ENCODE data around the gene DYNLT4. TPM values are rescaled to one million over a fixed set of nuclear protein-coding genes. Genes with fewer than 3 reads are reported as not detected.

The DYNLT4 gene, protein sequence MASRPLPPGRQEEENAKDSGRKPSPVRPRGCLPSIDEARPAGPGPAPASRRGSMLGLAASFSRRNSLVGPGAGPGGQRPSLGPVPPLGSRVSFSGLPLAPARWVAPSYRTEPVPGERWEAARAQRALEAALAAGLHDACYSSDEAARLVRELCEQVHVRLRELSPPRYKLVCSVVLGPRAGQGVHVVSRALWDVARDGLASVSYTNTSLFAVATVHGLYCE
- total RNA-seq (2012; rRNA removed) = not detected in 2 replicates

DNA sequence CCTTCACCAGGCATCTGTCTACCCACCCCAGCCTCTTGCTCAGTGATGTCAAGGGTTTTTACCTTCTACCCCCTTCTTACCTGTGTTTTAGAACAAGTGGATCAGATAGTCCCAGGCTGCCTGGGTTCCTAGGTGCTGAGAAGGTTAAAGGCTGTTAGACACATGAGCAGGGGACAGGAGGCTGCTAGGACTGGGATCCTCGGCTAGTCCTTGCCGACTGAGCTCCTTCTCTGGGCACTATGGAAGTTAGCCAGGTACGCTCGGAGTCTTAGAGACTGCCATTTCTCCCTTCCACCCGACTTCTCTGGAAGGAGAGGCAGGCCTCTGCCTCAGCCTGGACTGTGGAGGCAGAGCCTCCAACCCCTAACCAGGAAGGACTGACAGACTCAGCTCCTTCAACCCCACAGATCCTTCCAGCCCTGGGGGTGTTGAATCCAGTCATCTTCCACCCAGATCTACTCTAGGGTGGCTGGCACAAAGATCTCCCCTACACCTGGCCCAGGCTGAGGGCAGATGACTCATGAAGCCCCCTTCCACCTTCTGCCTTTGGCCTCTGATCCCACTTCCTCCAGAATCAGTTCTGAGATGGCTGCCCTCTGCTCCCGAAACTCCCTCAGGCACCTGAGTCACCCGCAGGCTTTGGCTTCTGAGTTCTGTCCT lies at the start of gene DYNLT4:
Gene DYNLT4 (minus strand): TSS at position 648 of the 660 bp plus-strand sequence. CDS start 683 bp downstream, outside the sequence.
- Histone ChIP-seq H3K4me2 (ENCODE audit: low read length) (peak within 1 kb of the TSS; percentile 82), H3K4me3 (ENCODE audit: low read length) (peak within 1 kb of the TSS; percentile 65), H3K27me3 (ENCODE audit: control insufficient read depth, insufficient read depth, low read length) (no peaks in the 10 kb centered on the region), H3K9me3 (replicated peaks; ENCODE audit: low read length) (no peaks in the 10 kb centered on the region), H3K9ac (ENCODE audit: low read depth, low read length) (peak within 1 kb of the TSS; percentile 97), H3K4me1 (ENCODE audit: control insufficient read depth, insufficient read depth, low read length) (peaks cover 87% of the 10 kb centered on the region), H3K36me3 (ENCODE audit: insufficient read depth, low read length) (peaks cover 51% of the 10 kb centered on the region)

DNA sequence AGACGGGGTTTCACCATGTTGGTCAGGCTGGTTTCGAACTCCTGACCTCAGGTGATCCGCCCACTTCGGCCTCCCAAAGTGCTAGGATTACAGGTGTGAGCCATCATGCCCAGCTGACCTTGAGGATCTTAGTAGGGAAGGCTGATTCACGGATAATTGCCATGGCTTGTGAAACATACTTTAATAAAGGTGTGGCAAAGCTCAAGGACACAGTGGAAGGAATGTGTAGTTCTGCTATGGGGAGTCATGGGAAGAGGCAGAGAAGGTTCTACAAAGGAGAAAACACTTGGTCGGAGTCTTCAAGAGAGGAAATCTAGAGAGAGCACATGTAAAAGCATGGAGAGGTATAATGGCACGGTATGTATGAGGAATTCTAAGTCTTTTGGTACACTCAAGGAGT lies 48.6 kb upstream of the DYNLT4 start:
- H3K27me3 ChIP-seq (ENCODE audit: control insufficient read depth, insufficient read depth, low read length) = no peaks in the 10 kb centered on the region
- H3K4me2 ChIP-seq (ENCODE audit: low read length) = no peak overlapping the region
- H3K36me3 ChIP-seq (ENCODE audit: insufficient read depth, low read length) = peaks cover 5% of the 10 kb centered on the region
- H3K4me1 ChIP-seq (ENCODE audit: control insufficient read depth, insufficient read depth, low read length) = no peaks in the 10 kb centered on the region
- no peaks in the 10 kb centered on the region for H3K9me3 ChIP-seq (replicated peaks; ENCODE audit: low read length)
- H3K4me3 ChIP-seq (ENCODE audit: low read length) = no peak overlapping the region
- H3K9ac ChIP-seq (ENCODE audit: low read depth, low read length) = no peak overlapping the region

DNA sequence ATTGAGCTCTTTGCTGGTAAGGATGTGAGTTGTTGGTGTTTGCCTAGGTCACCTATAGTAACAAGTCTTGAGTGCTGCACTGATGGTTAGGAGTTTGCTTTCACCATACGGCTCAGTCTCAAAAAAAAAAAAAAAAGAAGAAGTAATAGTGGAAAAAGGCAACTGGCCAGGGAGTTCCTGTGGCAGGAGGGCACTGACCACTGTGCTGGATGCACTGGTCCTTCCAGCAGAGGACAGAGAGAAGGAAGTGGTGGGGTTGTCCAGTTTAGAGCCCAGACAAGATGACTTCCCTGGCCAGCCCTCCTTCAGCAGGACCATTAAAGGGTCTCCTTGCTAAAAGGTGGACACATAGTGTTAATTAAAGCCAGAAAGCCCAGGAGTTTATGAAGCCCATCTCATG lies 47.8 kb upstream of the DYNLT4 start:
- Histone ChIP-seq H3K4me3 (ENCODE audit: low read length) (no peak overlapping the region), H3K4me2 (ENCODE audit: low read length) (no peak overlapping the region), H3K9ac (ENCODE audit: low read depth, low read length) (no peak overlapping the region), H3K9me3 (replicated peaks; ENCODE audit: low read length) (no peaks in the 10 kb centered on the region), H3K36me3 (ENCODE audit: insufficient read depth, low read length) (peaks cover 5% of the 10 kb centered on the region), H3K27me3 (ENCODE audit: control insufficient read depth, insufficient read depth, low read length) (no peaks in the 10 kb centered on the region), H3K4me1 (ENCODE audit: control insufficient read depth, insufficient read depth, low read length) (no peaks in the 10 kb centered on the region)

DNA sequence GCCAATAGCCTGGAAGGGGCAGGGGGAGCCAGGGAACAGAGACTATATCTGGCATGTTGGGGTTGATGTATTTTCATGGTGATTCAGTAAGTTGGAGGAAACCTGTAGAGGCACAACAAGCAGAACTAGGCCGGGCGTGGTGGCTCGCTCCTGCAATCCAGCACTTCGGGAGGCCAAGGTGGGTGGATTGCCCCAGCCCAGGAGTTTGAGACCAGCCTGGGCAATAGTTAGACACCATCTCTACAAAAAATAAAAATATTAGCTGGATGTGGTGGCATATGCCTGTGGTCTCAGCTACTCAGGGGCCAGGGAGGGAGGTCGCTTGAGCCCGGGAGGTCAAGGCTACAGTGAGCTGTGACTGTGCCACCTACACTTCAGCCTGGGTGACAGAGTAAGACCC lies 46.0 kb upstream of the DYNLT4 start:
- Histone ChIP-seq H3K27me3 (ENCODE audit: control insufficient read depth, insufficient read depth, low read length) (no peaks in the 10 kb centered on the region), H3K4me2 (ENCODE audit: low read length) (no peak overlapping the region), H3K36me3 (ENCODE audit: insufficient read depth, low read length) (peaks cover 5% of the 10 kb centered on the region), H3K9ac (ENCODE audit: low read depth, low read length) (no peak overlapping the region), H3K9me3 (replicated peaks; ENCODE audit: low read length) (no peaks in the 10 kb centered on the region), H3K4me3 (ENCODE audit: low read length) (no peak overlapping the region), H3K4me1 (ENCODE audit: control insufficient read depth, insufficient read depth, low read length) (no peaks in the 10 kb centered on the region)

DNA sequence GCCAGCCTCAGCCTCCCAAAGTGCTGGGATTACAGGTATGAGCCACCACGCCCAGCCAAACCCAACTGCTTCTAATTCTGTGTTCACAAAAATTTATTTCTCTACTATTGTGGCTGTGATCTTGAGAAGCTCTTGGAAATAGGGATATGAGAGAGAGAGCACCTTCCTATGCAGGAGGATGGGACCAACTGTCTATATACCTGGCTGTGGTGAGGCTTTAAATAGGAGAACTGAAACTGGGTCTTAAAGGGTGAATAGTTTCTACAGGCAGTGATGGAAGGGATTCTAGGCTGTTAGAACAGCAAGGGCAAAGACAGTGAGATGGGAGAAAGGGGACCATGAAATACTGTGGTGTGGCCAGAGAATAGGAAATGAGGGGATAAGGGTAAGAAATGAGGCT lies 44.2 kb upstream of the DYNLT4 start:
- Histone ChIP-seq H3K27me3 (ENCODE audit: control insufficient read depth, insufficient read depth, low read length) (no peaks in the 10 kb centered on the region), H3K4me2 (ENCODE audit: low read length) (no peak overlapping the region), H3K9ac (ENCODE audit: low read depth, low read length) (no peak overlapping the region), H3K4me3 (ENCODE audit: low read length) (no peak overlapping the region), H3K36me3 (ENCODE audit: insufficient read depth, low read length) (no peaks in the 10 kb centered on the region), H3K4me1 (ENCODE audit: control insufficient read depth, insufficient read depth, low read length) (no peaks in the 10 kb centered on the region), H3K9me3 (replicated peaks; ENCODE audit: low read length) (no peaks in the 10 kb centered on the region)

DNA sequence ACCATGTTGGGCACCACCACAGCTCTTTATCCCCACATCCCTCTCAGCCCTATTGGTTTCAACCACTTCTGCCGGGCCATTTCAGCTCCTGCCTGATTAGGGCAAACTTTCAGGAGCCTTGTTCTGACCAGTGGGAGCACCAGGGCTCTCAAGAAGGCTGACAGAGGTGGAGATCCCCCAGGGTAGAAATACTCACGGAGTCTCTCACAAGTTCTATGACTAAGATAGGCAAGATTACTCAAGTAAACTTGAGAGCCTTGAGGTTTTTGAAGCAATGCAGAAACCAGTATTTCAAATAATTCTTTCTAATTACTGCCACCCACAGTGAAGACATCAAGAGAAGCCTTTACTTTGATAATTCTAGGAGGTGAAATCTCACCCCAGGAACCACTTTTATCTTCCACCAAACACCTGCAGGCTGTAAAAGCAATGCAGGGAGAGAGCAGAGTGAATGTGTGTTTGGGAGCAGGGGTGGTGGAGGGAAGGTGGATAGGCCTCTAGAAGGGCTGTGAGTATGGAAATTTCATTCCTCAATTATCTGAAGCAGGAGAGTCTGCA lies 42.5 kb upstream of the DYNLT4 start:
- H3K9me3 ChIP-seq (replicated peaks; ENCODE audit: low read length) = no peaks in the 10 kb centered on the region
- H3K9ac ChIP-seq (ENCODE audit: low read depth, low read length) = no peak overlapping the region
- no peaks in the 10 kb centered on the region for H3K4me1 ChIP-seq (ENCODE audit: control insufficient read depth, insufficient read depth, low read length)
- H3K4me2 ChIP-seq (ENCODE audit: low read length) = no peak overlapping the region
- no peaks in the 10 kb centered on the region for H3K27me3 ChIP-seq (ENCODE audit: control insufficient read depth, insufficient read depth, low read length)
- no peak overlapping the region for H3K4me3 ChIP-seq (ENCODE audit: low read length)
- H3K36me3 ChIP-seq (ENCODE audit: insufficient read depth, low read length) = no peaks in the 10 kb centered on the region

DNA sequence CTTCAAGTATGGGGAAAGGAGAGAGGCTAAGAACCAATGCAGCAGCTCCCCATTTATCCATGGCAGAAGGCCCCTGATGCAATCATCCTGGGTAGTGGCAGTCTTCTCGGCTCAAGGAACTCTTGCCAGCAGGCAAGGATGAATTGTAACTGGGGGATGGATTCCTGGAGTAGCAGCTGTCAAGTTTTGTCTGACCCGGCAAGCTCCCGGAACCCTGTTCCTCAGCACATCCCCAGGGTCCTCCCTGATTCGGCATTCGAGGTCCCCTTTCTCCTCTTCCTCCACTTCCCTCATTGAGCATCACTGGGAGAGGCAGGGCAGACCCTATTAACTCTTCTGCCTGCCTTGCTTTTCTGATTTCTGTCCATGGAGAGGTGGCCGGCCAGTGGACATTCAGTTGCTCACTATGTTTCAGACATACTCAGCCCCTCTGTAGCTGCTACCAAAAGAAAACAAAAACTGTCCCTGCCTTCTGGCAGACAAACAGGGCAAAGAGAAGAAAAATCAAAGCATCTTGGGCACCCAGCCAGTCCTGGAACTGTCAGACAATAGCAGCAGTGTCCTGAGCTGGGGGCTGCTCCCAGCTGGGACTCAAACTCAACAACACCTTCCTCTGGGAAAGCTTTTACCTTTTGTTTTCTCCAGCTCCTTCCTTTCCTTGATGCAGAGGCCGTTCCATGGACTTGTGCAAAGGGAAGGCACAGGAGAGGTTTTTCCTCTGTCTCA lies 41.5 kb upstream of the DYNLT4 start:
- no peaks in the 10 kb centered on the region for H3K9me3 ChIP-seq (replicated peaks; ENCODE audit: low read length)
- H3K36me3 ChIP-seq (ENCODE audit: insufficient read depth, low read length) = no peaks in the 10 kb centered on the region
- H3K4me3 ChIP-seq (ENCODE audit: low read length) = no peak overlapping the region
- H3K9ac ChIP-seq (ENCODE audit: low read depth, low read length) = no peak overlapping the region
- H3K27me3 ChIP-seq (ENCODE audit: control insufficient read depth, insufficient read depth, low read length) = no peaks in the 10 kb centered on the region
- H3K4me1 ChIP-seq (ENCODE audit: control insufficient read depth, insufficient read depth, low read length) = no peaks in the 10 kb centered on the region
- no peak overlapping the region for H3K4me2 ChIP-seq (ENCODE audit: low read length)

DNA sequence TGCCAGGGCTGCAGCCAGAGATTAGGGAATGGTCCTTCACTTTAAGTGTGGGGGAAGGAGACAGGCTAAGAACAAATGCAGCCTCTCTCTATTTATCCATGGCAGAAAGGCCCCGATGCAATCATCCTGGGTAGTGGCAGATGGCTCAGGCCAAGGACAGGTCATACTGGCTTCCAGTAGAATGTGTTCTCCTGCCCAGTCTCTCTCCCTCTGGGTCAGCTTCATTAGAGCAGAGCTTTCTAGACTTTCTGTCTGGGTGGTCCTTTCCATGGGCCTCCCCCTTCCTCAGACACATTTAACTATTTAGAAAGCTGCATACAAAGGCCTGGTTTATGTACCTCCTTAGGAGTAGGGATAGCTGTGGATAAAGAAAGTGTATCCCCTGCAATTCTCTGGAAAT lies 40.7 kb upstream of the DYNLT4 start:
- no peaks in the 10 kb centered on the region for H3K9me3 ChIP-seq (replicated peaks; ENCODE audit: low read length)
- H3K27me3 ChIP-seq (ENCODE audit: control insufficient read depth, insufficient read depth, low read length) = no peaks in the 10 kb centered on the region
- H3K9ac ChIP-seq (ENCODE audit: low read depth, low read length) = no peak overlapping the region
- H3K36me3 ChIP-seq (ENCODE audit: insufficient read depth, low read length) = no peaks in the 10 kb centered on the region
- H3K4me1 ChIP-seq (ENCODE audit: control insufficient read depth, insufficient read depth, low read length) = peaks cover under 1% of the 10 kb centered on the region
- no peak overlapping the region for H3K4me3 ChIP-seq (ENCODE audit: low read length)
- H3K4me2 ChIP-seq (ENCODE audit: low read length) = no peak overlapping the region

DNA sequence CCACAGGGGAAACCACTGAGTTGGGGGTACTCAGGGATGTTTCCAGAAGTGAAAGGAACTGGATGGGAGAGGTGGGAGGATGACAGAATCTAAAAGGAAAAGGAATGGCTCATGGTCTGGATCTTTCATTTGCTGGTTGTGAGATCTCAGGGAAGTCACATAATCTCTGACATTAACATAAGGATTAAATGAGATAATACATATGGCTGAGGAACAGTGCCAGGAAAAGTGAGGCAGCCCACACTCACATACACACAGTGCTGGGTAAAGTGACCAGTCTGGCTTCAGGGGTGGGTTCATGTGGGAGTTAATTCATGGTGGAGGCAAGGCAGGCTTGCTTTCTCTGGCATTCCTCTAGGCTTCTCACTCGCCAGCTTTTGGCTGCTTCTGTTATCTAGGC lies 39.8 kb upstream of the DYNLT4 start:
- no peak overlapping the region for H3K9ac ChIP-seq (ENCODE audit: low read depth, low read length)
- H3K9me3 ChIP-seq (replicated peaks; ENCODE audit: low read length) = no peaks in the 10 kb centered on the region
- no peaks in the 10 kb centered on the region for H3K27me3 ChIP-seq (ENCODE audit: control insufficient read depth, insufficient read depth, low read length)
- no peaks in the 10 kb centered on the region for H3K36me3 ChIP-seq (ENCODE audit: insufficient read depth, low read length)
- no peak overlapping the region for H3K4me2 ChIP-seq (ENCODE audit: low read length)
- H3K4me3 ChIP-seq (ENCODE audit: low read length) = no peak overlapping the region
- H3K4me1 ChIP-seq (ENCODE audit: control insufficient read depth, insufficient read depth, low read length) = peaks cover 4% of the 10 kb centered on the region

DNA sequence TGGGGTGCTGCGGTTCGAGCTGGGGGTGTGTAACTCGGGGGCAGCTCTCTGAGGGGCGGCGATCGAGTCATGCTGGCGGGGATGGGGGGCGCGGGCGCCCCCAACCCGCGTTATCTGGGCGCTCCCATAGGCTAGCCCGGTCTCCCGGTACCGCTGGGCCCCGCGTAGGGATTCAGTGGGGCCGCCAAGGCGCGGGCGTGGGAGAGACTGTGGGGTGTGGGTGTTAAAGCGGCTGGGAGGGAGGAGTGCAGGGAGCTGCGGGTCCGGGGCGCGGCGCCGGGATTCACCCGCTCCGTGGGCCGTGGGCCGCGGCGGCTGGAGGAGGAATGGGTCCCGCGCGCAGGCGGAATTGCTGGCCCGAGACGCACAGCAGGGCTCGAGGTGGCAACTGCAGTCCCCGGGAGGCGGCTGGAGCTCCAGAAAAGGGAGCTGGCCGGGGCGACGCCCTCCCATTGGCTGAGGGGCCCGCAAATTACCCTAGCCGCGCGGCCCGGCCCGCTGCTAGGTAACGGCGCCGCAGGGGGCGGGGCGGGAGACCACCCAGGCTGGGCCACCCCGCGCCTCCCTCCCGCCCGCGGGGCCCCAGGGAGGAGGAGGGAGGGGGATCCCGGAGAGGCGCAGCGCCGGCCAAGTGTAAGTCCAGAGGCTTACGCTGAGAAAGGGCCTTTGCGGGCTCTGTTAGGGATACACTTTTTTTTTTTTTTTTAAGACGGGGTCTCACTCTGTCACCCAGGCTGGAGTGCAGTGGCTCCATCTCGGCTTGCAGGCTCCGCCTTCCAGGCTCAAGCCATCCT lies 35.9 kb upstream of the DYNLT4 start, which contains the start of gene PTCH2:
Gene PTCH2 (minus strand): TSS at position 392 of the 794 bp plus-strand sequence. CDS start 321 bp downstream, at position 71.
- Histone ChIP-seq H3K4me1 (ENCODE audit: control insufficient read depth, insufficient read depth, low read length) (peaks cover 4% of the 10 kb centered on the region), H3K36me3 (ENCODE audit: insufficient read depth, low read length) (no peaks in the 10 kb centered on the region), H3K4me3 (ENCODE audit: low read length) (peak within 1 kb of the TSS; percentile 76), H3K4me2 (ENCODE audit: low read length) (peak within 1 kb of the TSS; percentile 94), H3K9ac (ENCODE audit: low read depth, low read length) (peak within 1 kb of the TSS; percentile 71), H3K27me3 (ENCODE audit: control insufficient read depth, insufficient read depth, low read length) (no peaks in the 10 kb centered on the region), H3K9me3 (replicated peaks; ENCODE audit: low read length) (no peaks in the 10 kb centered on the region)

DNA sequence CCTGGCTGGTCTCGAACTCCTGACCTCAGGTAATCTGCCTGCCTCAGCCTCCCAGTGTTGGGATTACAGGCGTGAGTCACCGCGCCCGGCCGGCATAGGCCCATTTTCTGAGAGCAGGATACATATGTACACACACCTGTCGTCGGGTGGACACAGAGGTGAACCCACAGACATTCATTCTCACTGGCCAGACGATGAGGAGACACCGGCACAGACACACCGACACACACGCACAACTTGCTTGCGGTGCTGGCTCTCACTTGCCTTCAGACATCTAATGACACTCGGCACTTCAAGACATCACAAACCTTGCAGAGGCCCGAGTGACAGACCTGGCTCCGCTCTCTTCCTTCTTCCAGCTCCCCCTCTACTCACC lies 35.3 kb upstream of the DYNLT4 start:
- H3K9ac ChIP-seq (ENCODE audit: low read depth, low read length) = peak overlapping the region; percentile 71
- peaks cover 4% of the 10 kb centered on the region for H3K4me1 ChIP-seq (ENCODE audit: control insufficient read depth, insufficient read depth, low read length)
- H3K36me3 ChIP-seq (ENCODE audit: insufficient read depth, low read length) = no peaks in the 10 kb centered on the region
- H3K27me3 ChIP-seq (ENCODE audit: control insufficient read depth, insufficient read depth, low read length) = no peaks in the 10 kb centered on the region
- H3K4me2 ChIP-seq (ENCODE audit: low read length) = peak overlapping the region; percentile 94
- H3K4me3 ChIP-seq (ENCODE audit: low read length) = peak overlapping the region; percentile 76
- no peaks in the 10 kb centered on the region for H3K9me3 ChIP-seq (replicated peaks; ENCODE audit: low read length)

All from skeletal muscle satellite cell (primary cell).